ENCODE measurements around the gene IER3.

Gene IER3

GRCh38 chr6:30744054-30744805 lies at the start of gene IER3:
IER3 (minus strand) TSS chr6:30744547; CDS start chr6:30744518, 29 bp downstream.
- peak; percentile 82 for DNase-seq (ENCODE audit: low spot score)

GRCh38 chr6:30793521-30794194 lies 49.3 kb upstream of the IER3 start:
- peak; percentile 41 for DNase-seq (ENCODE audit: low spot score)

GRCh38 chr6:30792786-30793185 lies 48.4 kb upstream of the IER3 start:
- no peak for DNase-seq (ENCODE audit: low spot score)

GRCh38 chr6:30790724-30791383 lies 46.5 kb upstream of the IER3 start:
- DNase-seq (ENCODE audit: low spot score), result no peak

GRCh38 chr6:30789606-30790005 lies 45.3 kb upstream of the IER3 start:
- DNase-seq (ENCODE audit: low spot score), result no peak

GRCh38 chr6:30787954-30788353 lies 43.6 kb upstream of the IER3 start:
- peak; percentile 32 for DNase-seq (ENCODE audit: low spot score)

GRCh38 chr6:30782425-30783014 lies 38.2 kb upstream of the IER3 start:
- no peak for DNase-seq (ENCODE audit: low spot score)

- DNase-seq (ENCODE audit: low spot score), result peak; percentile 91
Measured at GRCh38 chr6:30781743-30782424, 37.5 kb upstream of the IER3 start.

GRCh38 chr6:30781395-30781742 lies 37.0 kb upstream of the IER3 start:
- DNase-seq (ENCODE audit: low spot score), result peak; percentile 25

GRCh38 chr6:30780642-30780920 lies 36.2 kb upstream of the IER3 start:
- no peak for DNase-seq (ENCODE audit: low spot score)

GRCh38 chr6:30779850-30780641 lies 35.7 kb upstream of the IER3 start:
- DNase-seq (ENCODE audit: low spot score), result no peak

- no peak for DNase-seq (ENCODE audit: low spot score)
Measured at GRCh38 chr6:30778001-30778635, 33.8 kb upstream of the IER3 start.

GRCh38 chr6:30777155-30777485 lies 32.8 kb upstream of the IER3 start:
- no peak for DNase-seq (ENCODE audit: low spot score)

- no peak for DNase-seq (ENCODE audit: low spot score)
Measured at GRCh38 chr6:30776390-30777154, 32.2 kb upstream of the IER3 start.

GRCh38 chr6:30775104-30775503 lies 30.8 kb upstream of the IER3 start:
- no peak for DNase-seq (ENCODE audit: low spot score)

GRCh38 chr6:30774701-30775100 lies 30.4 kb upstream of the IER3 start:
- DNase-seq (ENCODE audit: low spot score), result no peak

- no peak for DNase-seq (ENCODE audit: low spot score)
Measured at GRCh38 chr6:30770592-30770991, 26.2 kb upstream of the IER3 start.

- no peak for DNase-seq (ENCODE audit: low spot score)
Measured at GRCh38 chr6:30769853-30770524, 25.6 kb upstream of the IER3 start.

GRCh38 chr6:30769088-30769852 lies 24.9 kb upstream of the IER3 start:
- peak; percentile 54 for DNase-seq (ENCODE audit: low spot score)
